ENCODE results near the gene MEOX1.
"Not testable (repeated sequence)": the region's sequence is repeated elsewhere in the genome, so short reads cannot be mapped to it uniquely, and the experiment has no call there.

The MEOX1 gene

GRCh38 chr17:43661699-43662412, at the start of gene MEOX1:
TSS of gene MEOX1 (minus strand) at chr17:43661922. CDS start at chr17:43661534, 388 bp downstream.
- no peak for DNase-seq

GRCh38 chr17:43710101-43710500, 48.4 kb upstream of the MEOX1 start:
- DNase-seq, result no peak

DNA sequence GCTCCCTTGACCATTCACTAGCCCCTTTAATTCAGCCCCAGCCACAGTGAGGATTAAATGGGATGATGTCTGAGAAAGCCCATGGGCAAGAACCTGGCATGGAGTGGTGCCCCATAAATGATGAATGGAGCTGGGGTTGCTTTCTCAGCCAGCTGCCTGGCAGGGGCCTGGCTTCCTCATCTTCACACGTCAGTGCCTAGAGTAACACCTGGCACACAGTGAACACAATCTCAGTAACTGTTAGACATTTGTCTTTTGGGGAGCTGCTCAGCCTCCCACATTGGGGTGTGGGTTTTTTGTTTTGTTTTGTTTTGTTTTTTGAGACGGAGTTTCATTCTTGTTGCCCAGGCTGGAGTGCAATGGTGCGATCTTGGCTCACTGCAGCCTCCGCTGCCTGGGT, 47.5 kb upstream of the MEOX1 start:
- DNase-seq, result no peak

DNA sequence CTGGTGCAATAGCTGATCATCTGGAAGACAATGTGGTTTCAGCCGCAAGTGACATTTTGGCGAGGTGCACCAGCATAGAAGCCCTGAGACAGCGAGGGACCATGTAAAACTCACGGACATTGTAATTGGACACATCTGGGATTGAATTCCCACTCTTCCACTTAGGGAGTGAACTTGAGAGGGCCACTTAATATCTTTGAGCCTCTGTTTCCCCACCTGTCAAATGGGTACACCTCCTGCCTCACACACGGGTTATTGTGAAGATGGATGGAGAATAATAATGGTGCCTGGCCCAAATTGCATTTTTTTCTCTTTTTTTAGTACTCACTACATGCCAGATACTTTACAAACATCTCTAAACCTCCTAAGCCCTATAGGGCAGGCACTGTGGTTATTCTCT, 45.5 kb upstream of the MEOX1 start:
- DNase-seq, result no peak

DNA sequence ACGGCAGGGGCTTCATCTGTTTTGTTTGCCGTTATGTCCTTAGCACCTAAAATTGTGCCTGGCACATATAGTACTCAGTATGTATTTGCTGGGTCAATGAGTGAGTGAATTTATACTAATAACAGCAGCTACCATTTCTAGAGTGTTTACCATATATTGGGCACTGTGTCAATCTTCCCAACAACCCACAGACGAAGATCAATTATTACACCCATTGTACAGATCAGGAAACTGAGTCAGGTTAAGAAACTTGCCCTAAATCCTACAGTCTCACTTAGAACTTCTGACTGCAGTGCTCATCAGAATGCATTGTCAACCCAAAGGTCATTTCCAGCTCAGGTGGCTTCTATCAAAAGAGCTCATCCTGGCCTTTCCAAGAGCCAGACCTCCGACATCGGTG, 44.5 kb upstream of the MEOX1 start:
- no peak for DNase-seq

DNA sequence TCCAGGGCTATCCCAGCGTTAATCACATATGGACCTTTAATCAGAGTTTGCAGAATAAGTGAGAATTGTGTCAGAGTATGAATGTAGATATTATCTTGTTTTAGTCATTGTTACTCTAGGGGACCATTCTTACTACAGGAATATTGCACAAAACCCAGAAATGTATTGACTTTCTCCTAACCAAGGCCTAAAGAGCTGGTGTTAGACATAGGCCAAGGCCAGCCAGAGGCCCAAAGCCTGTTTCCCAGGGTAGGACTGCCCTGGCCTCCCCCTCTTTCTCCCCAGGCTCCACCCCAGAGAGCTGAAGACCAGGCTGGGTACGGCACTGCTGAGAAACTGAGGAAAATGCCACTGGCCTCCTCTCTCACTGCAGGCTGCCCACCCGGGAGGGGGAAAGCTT, 41.9 kb upstream of the MEOX1 start:
- no peak for DNase-seq

DNA sequence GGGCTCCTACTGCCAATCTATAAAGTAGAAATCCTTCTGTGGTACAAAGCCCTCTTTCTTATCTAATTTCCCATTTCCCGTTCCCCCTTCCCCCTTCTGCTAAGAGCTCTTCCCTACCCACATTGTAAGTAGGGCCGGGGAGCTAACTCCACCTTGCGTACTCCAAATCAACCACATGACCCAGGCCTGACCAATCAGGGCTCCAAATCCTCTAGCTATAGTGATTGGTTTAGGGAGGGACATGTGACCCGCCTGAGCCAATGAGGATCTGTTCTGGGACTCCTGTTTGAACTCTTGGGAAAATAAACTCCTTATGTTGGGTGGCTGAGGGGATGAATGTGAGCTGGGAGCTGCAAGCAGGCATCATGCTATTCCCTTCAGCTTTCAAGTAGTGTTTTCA, 40.9 kb upstream of the MEOX1 start:
- no peak for DNase-seq

- no peak for DNase-seq
Observed at GRCh38 chr17:43701318-43701743, 39.6 kb upstream of the MEOX1 start.

GRCh38 chr17:43699438-43699756, 37.7 kb upstream of the MEOX1 start:
- DNase-seq, result no peak

- DNase-seq, result no peak
Observed at GRCh38 chr17:43698678-43699437, 37.1 kb upstream of the MEOX1 start.

DNA sequence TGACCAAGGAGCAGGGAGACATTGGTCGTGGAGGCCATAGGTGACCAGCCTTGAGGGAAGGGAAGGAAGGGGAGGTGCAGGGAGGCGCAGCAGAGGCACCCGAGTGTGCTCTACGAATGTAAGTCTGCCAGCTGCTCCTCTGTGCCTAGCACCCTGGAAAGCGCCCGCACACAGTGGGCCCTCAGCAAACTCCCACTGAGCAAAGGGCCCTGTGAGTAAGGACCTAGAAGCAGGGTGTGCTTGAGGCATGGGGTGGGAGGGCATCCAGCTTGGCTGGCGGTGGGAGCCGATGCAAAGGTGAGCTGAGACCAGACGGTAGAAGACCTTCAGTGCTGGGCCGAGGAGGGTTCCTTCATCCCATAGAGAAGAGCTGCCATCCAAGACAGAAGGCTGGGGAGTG, 36.2 kb upstream of the MEOX1 start:
- DNase-seq, result no peak

GRCh38 chr17:43696891-43697290, 35.2 kb upstream of the MEOX1 start:
- DNase-seq, result no peak

DNA sequence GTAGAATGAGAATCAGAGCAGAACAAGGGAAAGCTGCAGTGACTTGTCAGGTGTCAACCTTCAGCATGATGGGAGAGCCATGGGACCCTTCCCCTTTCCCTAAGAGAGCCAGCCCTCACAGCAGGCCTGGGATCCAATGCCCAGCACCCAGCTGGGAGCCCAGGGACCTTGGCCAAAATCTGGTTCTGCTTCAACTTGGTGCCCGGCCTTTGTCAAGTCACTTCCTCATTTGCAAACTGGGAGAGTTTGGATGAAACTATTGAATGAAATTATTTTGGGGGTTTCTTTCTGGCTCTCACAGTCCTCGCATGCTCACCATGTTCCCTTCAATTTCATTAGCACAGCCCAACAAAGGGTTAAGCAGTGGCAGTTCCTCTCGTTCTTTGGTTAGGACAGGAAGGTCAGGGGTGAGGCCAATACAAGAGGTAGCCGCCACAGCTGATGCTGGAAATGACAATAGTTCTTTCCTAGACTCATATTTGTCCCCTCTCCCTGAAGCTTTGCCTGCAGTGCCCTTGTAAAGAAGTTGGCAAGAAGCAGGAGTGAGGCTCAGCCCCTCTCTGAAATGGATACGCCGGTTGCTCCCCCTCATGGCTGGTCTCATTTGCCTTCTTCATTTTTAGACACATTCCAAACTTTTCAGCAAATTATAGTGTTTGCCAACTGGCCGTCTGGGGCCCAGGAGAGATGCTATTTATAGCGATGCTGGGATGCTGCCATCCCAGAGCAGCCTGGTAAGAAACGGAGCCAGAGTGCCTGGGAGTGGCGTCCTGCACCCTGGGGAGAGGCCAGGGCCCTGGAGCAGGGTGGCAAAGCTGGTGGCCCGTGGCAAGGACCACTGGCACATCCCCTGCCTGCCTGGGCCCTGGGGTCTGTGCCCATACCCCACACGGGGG, 34.5 kb upstream of the MEOX1 start:
- DNase-seq, result no peak

DNA sequence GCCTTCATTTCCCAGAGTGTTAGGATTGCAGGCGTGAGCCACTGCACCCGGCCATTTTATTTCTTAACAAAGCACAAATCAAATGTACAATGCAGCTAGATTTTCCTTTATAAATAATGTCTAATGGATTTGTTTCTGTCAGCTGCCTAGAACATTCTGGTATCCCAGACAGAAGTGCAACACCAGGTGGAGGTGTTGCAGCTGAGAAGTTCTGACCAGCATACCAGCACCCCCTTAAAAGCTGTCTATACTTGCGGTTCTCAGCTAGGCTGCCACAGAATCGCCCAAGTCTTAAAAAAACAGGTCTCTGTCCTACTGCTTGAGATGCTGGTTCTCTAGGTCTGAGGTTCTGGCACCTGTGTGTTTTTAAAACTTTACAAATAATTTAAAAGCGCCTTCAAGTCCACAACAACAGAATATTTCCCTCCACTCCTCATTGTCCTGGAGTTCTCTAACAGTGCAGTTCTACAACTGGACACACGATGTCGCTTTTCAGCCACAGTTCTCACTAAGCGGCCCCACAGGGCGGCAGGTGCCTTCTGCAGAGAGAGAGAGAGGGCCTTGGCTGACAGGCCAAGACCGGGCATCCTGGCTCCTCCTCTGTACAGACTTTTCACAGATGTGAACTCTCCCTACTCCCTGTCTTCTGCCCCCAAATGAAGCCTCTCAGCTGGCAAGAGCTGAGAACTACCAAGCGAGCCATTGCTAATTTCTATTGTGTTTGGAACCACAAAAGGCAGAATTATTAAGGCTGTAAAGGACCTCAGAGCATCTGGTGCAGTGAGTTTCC, 32.6 kb upstream of the MEOX1 start:
- DNase-seq, result peak; percentile 15 to 61

DNA sequence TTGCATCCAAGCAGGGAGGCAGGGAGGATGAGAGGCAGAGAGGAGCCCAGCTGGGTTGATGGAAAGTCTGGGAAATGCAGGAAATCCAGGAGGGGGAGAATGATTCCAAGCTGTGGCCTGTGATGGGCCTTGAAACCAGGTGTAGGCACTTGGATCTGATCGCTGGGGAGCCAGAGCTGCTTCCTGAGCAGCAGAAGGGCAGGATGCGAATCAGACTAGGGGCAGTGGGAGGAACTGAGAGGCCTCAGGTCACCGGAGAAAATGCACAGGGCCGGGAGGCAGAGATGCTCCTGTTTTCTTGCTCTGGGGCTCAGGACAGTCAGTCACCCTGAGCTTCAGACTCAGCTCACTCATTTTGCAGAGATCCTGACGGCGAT, 29.6 kb upstream of the MEOX1 start:
- no peak for DNase-seq

- no peak for DNase-seq
Observed at GRCh38 chr17:43690624-43691316, 29.0 kb upstream of the MEOX1 start.

- DNase-seq, result no peak
Observed at GRCh38 chr17:43689814-43690213, 28.1 kb upstream of the MEOX1 start.

DNA sequence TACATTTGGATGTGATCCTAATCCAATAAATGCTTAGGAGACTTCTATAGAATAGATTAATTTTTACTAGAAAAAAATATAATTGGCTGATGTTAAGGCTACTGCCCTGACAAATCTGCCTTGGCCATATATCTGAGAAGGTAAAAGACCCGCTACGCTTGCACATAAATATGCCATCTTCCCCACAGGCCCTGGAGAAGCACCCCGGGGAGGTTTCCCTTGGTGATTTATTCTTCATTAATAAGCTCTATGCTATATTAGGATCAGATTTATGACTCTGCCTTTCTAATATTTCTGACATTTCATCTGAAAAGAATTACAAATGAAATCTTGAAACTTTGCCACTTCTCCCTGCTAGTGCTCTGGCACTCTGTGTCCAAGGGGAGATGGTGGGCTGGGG, 27.4 kb upstream of the MEOX1 start:
- DNase-seq, result no peak

GRCh38 chr17:43686957-43687356, 25.2 kb upstream of the MEOX1 start:
- not testable (repeated sequence) for DNase-seq

DNA sequence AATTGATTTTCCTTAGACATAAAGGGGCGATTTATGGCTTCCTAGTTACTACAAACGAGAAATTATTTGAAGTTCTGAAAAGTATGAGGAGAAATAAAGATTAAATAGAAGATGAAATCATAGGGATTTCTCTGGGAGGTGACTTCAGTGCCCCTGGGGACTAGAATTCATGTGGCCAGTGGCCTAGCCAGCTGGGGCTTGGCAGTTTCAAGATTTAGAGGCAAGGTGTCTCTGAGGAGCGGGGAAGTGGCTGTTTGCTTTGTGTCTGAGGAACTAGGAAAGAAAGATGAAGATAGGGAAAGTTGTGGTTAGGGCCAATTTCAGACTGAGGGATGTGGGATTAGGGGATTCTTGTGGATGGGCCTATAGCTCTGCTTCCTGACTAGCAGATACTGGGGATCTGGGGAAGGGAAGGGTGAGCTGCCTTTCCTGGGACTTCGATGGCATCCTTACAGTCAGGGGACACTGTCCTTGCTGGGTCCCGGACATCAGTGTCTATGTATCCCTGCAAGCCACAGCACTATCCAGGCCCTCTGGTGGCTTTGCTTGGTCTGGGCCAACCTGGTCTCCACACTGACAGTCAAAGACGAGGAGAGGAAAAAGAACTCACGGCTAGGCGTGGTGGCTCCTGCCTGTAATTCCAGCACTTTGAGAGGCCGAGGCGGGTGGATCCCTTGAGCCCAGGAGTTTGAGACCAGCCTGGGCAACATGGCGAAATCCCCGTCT, 22.4 kb upstream of the MEOX1 start:
- DNase-seq, result no peak

DNA sequence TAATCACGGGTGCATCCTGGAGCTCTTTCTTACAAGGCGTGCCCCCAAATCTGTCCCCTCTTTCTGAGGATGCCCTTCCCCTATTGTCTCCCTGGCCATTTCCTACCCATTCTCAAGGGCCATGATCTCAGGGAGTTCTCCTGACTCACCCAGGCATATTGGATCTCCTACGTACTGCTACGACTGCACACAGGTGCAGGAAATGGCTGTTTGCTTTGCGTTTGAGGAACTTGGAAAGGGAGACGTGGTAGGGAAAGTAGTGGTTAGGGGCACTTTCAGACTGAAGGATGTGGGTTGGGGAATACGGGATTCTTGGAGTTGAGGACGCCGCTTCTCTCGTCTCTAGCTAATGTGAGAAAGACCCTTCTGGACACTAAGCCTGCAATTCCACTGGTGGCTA, 18.7 kb upstream of the MEOX1 start:
- no peak for DNase-seq

DNA sequence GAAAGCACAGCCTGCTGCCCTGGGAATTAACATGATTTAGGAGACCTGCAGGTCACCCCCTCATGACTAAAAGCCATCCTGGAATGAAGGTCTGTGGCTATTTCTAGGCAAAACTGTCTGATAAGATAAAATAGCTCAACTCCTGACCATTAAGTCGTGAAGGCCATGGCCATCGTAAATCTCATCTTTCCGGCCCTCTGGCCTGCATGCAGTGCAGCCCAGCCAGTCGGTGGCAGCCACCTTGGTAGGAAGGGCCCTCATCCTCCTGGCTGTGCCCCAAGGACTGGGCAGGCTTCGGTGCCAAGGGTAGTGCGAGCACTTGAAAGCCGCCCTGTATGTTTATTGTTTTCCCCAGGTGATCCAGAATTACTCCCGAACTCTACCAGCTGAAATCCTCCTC, 18.2 kb upstream of the MEOX1 start:
- DNase-seq, result no peak
